ENCODE data around the gene RFPL2.
A peak's percentile ranks its signal among the peaks of the same experiment; 100 is the strongest.
"Not testable (repeated sequence)": the region's sequence is repeated elsewhere in the genome, so short reads cannot be mapped to it uniquely, and the experiment has no call there.

The RFPL2 gene

DNA sequence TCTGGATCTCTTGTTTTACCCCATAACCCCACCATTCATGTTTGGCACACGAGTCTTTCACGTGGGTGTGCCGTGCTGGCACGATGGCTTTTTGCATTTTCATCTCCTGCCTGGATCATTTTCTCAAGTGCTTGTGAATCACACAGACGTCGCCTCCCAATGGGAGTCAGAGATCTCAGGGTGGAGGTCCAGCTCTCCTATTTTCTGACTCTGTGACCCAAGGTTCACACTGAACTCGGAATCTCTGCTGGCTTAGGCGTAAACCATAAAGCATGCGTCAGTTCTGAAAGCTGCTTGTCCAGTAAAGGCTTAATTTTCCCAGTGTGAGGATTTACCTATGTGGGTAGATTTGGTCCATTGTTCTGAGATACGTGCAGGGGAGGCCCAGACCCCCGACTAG is 29.8 kb downstream of the RFPL2 start:
- FAIRE-seq = no peak
- TF ChIP-seq POLR2AphosphoS5 (IDR thresholded peaks at IDR 0.05; ENCODE audit: low read depth, low read length) = no peak
- TF ChIP-seq POLR2A (IDR thresholded peaks at IDR 0.05; ENCODE audit: low read depth, low read length) = no peak
- no peak for TF ChIP-seq PAX5 (IDR thresholded peaks at IDR 0.05; ENCODE audit: insufficient read depth, low read length, severe bottlenecking)
- no peak for TF ChIP-seq SPI1 (IDR thresholded peaks at IDR 0.05; ENCODE audit: low read depth, low read length)
- no peak for TF ChIP-seq POU2F2 (IDR thresholded peaks at IDR 0.05; ENCODE audit: low read depth, low read length)
- TF ChIP-seq TAF1 (IDR thresholded peaks at IDR 0.05; ENCODE audit: low read depth, low read length) = no peak

DNA sequence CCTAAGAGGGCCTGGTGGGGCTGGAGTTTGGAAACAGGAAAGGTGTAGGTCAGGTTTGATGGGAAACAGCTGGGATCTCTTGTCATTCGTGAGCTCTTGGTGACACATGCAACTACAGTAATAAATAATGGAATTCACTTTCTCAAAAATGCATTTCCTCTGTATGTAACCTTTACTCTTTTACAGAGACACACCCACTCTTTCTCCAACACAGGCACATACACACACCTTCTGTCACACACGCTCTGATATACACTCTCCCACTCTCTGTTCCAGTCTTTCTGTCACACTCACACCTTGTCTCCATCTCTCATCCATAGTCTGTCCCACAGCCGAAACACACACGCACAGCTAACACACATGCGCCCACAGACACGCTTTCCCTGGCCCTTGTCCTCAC is 39.2 kb downstream of the RFPL2 start:
- DNase-seq (ENCODE audit: insufficient read length, low spot score) (no peak), FAIRE-seq (no peak)
- no peak for TF ChIP-seq POLR2A (IDR thresholded peaks at IDR 0.05; ENCODE audit: low read depth, low read length)
- no peak for TF ChIP-seq POU2F2 (IDR thresholded peaks at IDR 0.05; ENCODE audit: low read depth, low read length)
- TF ChIP-seq PAX5 (IDR thresholded peaks at IDR 0.05; ENCODE audit: insufficient read depth, low read length, severe bottlenecking) = no peak
- TF ChIP-seq SPI1 (IDR thresholded peaks at IDR 0.05; ENCODE audit: low read depth, low read length) = no peak
- no peak for TF ChIP-seq POLR2AphosphoS5 (IDR thresholded peaks at IDR 0.05; ENCODE audit: low read depth, low read length)
- TF ChIP-seq TAF1 (IDR thresholded peaks at IDR 0.05; ENCODE audit: low read depth, low read length) = no peak

More for the DNA sequence above, 29.8 kb downstream of the RFPL2 start:
- no peak for DNase-seq (ENCODE audit: insufficient read length, low spot score)

DNA sequence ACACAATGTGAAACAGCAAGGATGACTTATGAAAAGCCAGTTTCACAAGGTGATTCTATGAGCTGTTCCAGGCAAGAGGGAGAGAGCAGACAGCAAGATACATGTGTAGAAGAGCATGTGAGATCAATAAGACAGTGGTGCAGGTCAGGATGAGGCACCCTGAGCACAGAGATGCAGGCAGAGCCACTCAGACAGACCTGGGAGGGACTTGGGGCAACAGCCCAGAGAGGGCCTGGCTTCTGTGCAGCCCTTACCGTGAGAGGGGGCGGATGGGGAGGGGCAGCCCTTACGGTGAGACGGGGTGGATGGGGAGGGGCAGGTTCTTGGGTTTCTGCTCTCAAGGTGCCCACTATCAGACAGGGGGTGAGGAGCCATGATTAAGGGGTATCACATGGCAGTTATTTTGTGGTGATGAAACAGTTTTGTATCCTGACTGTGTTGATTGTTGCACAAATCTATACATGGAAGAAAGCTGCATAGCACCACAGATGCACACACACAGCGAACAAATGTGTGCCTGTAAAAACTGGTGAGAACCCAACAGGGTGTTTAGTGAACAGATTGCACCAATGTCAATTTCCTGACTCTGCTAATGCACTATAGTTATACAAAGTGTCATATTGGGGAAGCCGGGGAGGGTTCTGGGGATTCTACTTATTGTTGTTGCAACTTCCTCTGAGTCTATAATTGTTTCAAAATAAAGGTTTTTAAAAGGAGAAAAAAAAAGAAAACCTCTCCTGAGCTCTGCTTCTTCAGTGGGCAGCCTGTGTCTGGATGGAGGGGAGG is 40.6 kb downstream of the RFPL2 start:
- DNase-seq (ENCODE audit: insufficient read length, low spot score) = no peak
- no peak for FAIRE-seq
- TF ChIP-seq TAF1 (IDR thresholded peaks at IDR 0.05; ENCODE audit: low read depth, low read length) = no peak
- TF ChIP-seq POLR2AphosphoS5 (IDR thresholded peaks at IDR 0.05; ENCODE audit: low read depth, low read length) = no peak
- no peak for TF ChIP-seq POU2F2 (IDR thresholded peaks at IDR 0.05; ENCODE audit: low read depth, low read length)
- TF ChIP-seq POLR2A (IDR thresholded peaks at IDR 0.05; ENCODE audit: low read depth, low read length) = no peak
- no peak for TF ChIP-seq SPI1 (IDR thresholded peaks at IDR 0.05; ENCODE audit: low read depth, low read length)
- no peak for TF ChIP-seq PAX5 (IDR thresholded peaks at IDR 0.05; ENCODE audit: insufficient read depth, low read length, severe bottlenecking)

DNA sequence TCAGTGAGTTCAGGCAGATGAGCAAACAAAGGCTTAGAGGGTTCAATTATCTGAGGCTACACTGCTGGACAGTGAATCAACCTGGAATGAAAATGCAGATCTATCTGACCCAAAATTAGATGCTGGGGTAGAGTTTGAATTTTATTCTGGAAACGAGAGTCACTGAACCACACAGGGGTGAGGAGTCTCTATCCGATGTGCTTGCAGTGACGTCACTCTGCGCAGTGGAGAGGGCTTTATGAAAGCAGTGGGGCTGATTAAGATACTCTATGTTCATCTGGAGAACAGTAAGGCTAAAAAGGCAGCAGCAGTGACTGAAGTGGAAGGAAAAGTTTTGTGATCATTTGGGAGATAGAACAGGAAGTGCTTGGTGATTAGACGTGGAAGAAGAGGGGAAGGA is 44.5 kb downstream of the RFPL2 start:
- FAIRE-seq; DNase-seq (ENCODE audit: insufficient read length, low spot score): not testable (repeated sequence)

DNA sequence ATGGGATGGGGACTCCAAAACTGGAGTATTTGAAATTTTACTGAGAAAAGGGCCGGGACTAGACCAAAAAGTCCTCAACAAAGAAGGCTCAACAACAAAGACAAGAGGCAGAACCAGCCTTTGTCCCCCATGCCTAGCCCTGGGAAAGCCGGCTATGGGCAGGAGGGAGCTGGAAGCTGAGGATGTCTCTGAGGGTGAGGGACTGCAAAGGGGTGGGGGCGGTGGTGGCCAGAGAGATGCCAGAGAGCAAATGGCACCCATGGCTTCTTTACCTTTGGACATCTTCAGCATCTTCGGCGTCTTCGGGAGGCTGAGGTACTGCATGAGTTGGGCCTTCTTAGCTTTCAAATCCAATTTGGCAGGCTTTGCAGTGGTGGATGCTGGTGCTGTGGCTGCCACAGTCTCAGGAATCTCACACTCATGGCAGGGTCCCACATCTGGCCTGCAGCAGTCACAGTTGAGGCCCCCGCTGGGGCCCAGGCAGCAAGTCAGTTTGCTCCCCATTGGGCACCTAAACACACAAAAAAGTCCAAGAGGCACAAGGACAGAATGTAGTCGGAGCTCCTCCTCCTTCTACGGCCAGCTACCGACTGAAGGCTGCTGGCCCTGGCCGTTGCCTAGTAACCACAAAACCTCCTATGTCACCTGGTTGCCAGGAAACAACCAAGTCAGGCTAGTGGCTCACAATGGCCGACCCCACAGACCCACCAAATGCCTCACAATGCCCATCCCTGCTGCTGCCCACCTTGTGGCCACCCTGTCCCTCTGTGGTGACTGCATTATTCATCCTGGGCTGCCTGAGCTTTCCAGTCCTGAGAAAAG is 46.0 kb downstream of the RFPL2 start, which contains the start of gene C22orf42:
C22orf42 (minus strand) TSS at position 592 of the 822 bp plus-strand sequence; CDS start at position 504, 88 bp downstream.
- TF ChIP-seq POLR2A (IDR thresholded peaks at IDR 0.05; ENCODE audit: low read depth, low read length) (no peak), SPI1 (IDR thresholded peaks at IDR 0.05; ENCODE audit: low read depth, low read length) (no peak), POU2F2 (IDR thresholded peaks at IDR 0.05; ENCODE audit: low read depth, low read length) (no peak), PAX5 (IDR thresholded peaks at IDR 0.05; ENCODE audit: insufficient read depth, low read length, severe bottlenecking) (no peak), TAF1 (IDR thresholded peaks at IDR 0.05; ENCODE audit: low read depth, low read length) (no peak), POLR2AphosphoS5 (IDR thresholded peaks at IDR 0.05; ENCODE audit: low read depth, low read length) (no peak)
- no peak for DNase-seq (ENCODE audit: insufficient read length, low spot score)
- no peak for FAIRE-seq

DNA sequence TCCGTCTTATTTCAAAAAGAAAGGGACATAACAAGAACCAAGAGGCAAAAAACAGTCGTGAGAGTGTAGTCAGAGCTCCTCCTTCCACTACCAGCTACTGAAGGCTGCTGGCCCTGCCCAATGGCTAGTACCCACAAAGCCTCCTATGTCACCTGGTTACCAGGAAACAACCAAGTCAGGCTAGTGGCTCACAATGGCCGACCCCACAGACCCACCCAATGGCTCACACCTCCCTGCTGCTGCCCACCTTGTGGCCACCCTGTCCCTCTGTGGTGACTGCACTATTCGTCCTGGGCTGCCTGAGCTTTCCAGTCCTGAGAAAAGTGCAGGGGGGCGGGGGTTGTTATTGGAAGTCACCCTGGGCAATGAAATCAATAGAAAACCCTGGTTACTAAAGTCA is 47.2 kb downstream of the RFPL2 start:
- not testable (repeated sequence) for DNase-seq (ENCODE audit: insufficient read length, low spot score); FAIRE-seq

DNA sequence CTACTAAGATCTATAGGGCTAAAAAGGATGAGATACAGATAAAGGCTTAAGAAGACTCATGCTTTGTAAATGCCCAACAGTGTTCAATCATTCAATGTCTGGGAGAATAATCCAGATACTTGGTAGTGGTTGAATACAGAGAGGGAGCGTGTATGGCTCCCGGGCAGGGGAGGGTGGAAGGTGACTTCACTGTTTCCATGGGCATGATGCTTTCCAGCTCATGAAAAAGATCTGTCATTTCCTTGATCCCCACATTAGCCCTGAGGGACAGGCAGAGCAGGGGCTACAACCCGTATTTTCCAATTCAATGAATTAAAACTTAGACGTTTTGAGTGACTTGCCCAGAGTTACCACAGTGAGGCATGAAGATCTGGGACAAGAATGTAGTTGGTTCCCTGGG is 50.1 kb downstream of the RFPL2 start:
- not testable (repeated sequence) for FAIRE-seq; DNase-seq (ENCODE audit: insufficient read length, low spot score)

DNA sequence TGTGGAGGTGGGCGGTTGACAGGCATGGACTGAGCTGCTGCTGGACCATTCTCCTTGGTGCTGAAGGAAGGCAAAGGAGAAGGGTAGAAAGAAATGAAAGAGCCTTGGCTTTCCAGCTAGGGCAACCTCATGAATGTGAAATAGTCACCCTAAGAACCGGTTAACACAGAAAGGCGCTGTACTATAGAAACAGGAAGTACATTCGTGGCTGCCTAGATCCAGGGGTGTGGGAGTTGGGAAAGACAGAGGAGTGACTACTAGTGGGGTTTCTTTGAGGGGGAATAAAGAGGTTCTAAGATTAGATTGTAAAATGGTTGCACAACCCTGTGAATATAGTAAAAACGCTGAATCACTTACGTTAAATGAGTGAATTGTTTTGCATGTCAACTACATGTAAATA is 53.2 kb downstream of the RFPL2 start:
- FAIRE-seq; DNase-seq (ENCODE audit: insufficient read length, low spot score): not testable (repeated sequence)

DNA sequence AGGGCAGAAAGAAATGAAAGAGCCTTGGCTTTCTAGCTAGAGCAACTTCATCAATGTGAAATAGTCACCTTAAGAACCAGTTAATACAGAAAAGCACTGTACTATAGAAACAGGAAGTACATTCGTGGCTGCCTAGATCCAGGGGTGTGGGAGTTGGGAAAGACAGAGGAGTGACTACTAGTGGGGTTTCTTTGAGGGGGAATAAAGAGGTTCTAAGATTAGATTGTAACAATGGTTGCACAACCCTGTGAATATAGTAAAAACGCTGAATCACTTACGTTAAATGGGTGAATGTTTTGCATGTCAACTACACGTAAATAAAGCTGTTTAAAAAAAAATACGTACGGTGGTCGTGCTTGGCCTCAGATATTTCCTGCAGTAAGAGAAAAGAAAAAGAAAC is 54.2 kb downstream of the RFPL2 start:
- DNase-seq (ENCODE audit: insufficient read length, low spot score); FAIRE-seq: not testable (repeated sequence)

DNA sequence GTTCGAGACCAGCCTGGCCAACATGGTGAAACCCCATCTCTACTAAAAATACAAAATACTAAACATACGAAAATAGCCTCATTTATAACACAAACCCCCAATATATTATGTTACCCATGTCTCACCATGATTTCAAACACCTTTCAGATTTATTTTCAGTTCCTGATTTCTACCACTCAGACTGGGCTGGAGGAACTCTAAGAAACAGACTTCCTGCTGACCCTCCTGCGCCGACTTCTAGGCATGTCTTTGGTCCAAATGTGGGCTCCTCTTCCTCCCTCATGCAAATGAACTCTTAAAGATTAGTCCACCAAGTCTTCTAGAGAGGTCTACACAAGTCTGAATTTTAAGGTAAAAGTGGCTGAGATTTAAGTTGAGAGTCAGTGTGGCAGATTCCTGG is 56.5 kb downstream of the RFPL2 start:
- not testable (repeated sequence) for DNase-seq (ENCODE audit: insufficient read length, low spot score)
- peak; percentile 69 for TF ChIP-seq SPI1 (IDR thresholded peaks at IDR 0.05; ENCODE audit: low read depth, low read length)
- FAIRE-seq = peak; percentile 63

DNA sequence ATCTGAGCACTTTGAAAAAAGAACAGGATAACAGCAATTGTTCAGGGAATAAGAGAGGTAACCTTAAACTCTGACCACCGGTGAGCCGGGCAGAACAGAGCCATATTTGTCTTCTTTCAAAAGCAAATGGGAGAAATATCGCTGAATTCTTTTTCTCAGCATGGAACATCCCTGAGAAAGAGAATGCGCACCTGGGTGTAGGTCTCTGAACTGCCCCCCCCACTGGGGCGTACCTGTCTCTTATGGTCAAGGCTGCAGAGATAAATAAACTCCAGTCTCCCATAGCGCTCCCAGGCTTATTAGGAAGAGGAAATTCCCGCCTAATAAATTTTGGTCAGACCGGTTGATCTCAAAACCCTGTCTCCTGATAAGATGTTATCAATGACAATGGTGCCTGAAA is 57.7 kb downstream of the RFPL2 start:
- not testable (repeated sequence) for FAIRE-seq; DNase-seq (ENCODE audit: insufficient read length, low spot score)
